B cell (primary cell): Measurements from ENCODE around the gene GKAP1. TPM values are rescaled to one million over a fixed set of nuclear protein-coding genes. Genes with fewer than 3 reads are reported as not detected.

Experiments
- ATAC-seq: fragments of 200-7000 bp; cut with Tn5 transposase; one replicate; pipeline ENCODE4 v1.10.0; 2021; ENCODE audit warnings: low read depth, mild to moderate bottlenecking, moderate number of reproducible peaks, moderate library complexity
- CTCF ChIA-PET: fragments of 350-600 bp; sonication (Branson Sonifier 250); formaldehyde crosslinking; loops from one replicate; lab custom pipeline; 2021; ENCODE audit warnings: antibody characterized with exemption, inconsistent platforms; lab: Charles Lee
- POLR2A ChIA-PET: fragments of 350-600 bp; sonication (Branson Sonifier 250); formaldehyde crosslinking; loops from one replicate; lab custom pipeline; 2021; ENCODE audit warnings: antibody characterized with exemption; lab: Charles Lee
- DNase-seq: peaks from one replicate; pipeline ENCODE4 v3.0.0; 2013
- H2AFZ ChIP-seq: 2 replicates; pipeline ENCODE4 v1.6.1; 2012; ENCODE audit warnings: mild to moderate bottlenecking, low read depth, low read length; ENCODE audit not compliant: insufficient read depth, poor library complexity, severe bottlenecking
- H3K27ac ChIP-seq, 2 donors: 1 replicate in 1 of 2; 2 replicates in 1 of 2; pipeline ENCODE4 v1.5.1; 2012 to 2013; ENCODE audit warnings: low read length in 2 of 2, mild to moderate bottlenecking in 2 of 2, moderate library complexity in 1 of 2
- H3K27me3 ChIP-seq, 4 experiments: fragments of 200-600 bp in 1 of 4; sonication (generic) in 1 of 4; replicated peaks in 1 of 4; 1 replicate in 2 of 4; 2 replicates in 2 of 4; pipeline versions ENCODE4 v1.6.1 to v1.7.0; 2013 to 2016; ENCODE audit warnings: low read length in 3 of 4, mild to moderate bottlenecking in 2 of 4, mixed read lengths in 1 of 4, moderate library complexity in 1 of 4; ENCODE audit not compliant: insufficient read depth in 4 of 4, control insufficient read depth in 3 of 4; ENCODE audit errors: control extremely low read depth in 1 of 4
- H3K36me3 ChIP-seq, 2 experiments: replicated peaks in 1 of 2; 1 replicate in 1 of 2; 2 replicates in 1 of 2; pipeline versions ENCODE4 v1.6.1 to v1.7.1; 2013; ENCODE audit warnings: low read length in 1 of 2; ENCODE audit not compliant: insufficient read depth in 2 of 2, control insufficient read depth in 1 of 2; ENCODE audit errors: control extremely low read depth in 1 of 2, extremely low read depth in 1 of 2
- H3K4me1 ChIP-seq, 2 donors: fragments of 200-600 bp in 1 of 2; sonication (generic) in 1 of 2; 1 replicate in 1 of 2; 2 replicates in 1 of 2; pipeline versions ENCODE4 v1.5.1 to v1.6.1; 2013 to 2017; ENCODE audit warnings: low read length in 2 of 2; ENCODE audit not compliant: control insufficient read depth in 2 of 2, insufficient read depth in 2 of 2
- H3K4me2 ChIP-seq: replicated peaks from 2 replicates; pipeline ENCODE3; 2012; ENCODE audit warnings: mild to moderate bottlenecking, low read depth, low read length; ENCODE audit not compliant: poor library complexity, severe bottlenecking
- H3K4me3 ChIP-seq, 5 experiments: fragments of 200-600 bp in 1 of 5; sonication (generic) in 1 of 5; 1 replicate in 3 of 5; 2 replicates in 2 of 5; pipeline versions ENCODE4 v1.5.1 to v1.7.0; 2011 to 2016; ENCODE audit warnings: low read length in 4 of 5, mild to moderate bottlenecking in 4 of 5, low read depth in 2 of 5, control low read depth in 1 of 5, moderate library complexity in 1 of 5; ENCODE audit not compliant: insufficient read depth in 1 of 5; ENCODE audit errors: control extremely low read depth in 1 of 5, extremely low read depth in 1 of 5
- H3K79me2 ChIP-seq: fragments of 200-600 bp; sonication (generic); one replicate; pipeline ENCODE4 v1.6.0; 2016; ENCODE audit warnings: low read length; ENCODE audit not compliant: control insufficient read depth, insufficient read depth
- H3K9ac ChIP-seq: fragments of 200-600 bp; sonication (generic); 2 replicates; pipeline ENCODE4 v1.6.1; 2017; ENCODE audit warnings: mild to moderate bottlenecking, low read length, moderate library complexity
- H3K9me3 ChIP-seq, 3 donors: one replicate each; pipeline versions ENCODE4 v1.6.1 to v1.7.1; 2013; ENCODE audit warnings: low read length in 2 of 3; ENCODE audit not compliant: control insufficient read depth in 2 of 3, insufficient read depth in 1 of 3; ENCODE audit errors: control extremely low read depth in 1 of 3
- H4K20me1 ChIP-seq: 2 replicates; pipeline ENCODE4 v1.6.0; 2012; ENCODE audit warnings: mild to moderate bottlenecking, low read length; ENCODE audit not compliant: insufficient read depth, control insufficient read depth, poor library complexity, severe bottlenecking
- H3K27ac Mint-ChIP-seq: one replicate; pipeline ENCODE4 v1.8.0; 2021; ENCODE audit warnings: mixed read lengths
- H3K27me3 Mint-ChIP-seq: one replicate; pipeline ENCODE4 v1.8.0; 2021; ENCODE audit warnings: mixed read lengths
- H3K4me1 Mint-ChIP-seq: one replicate; pipeline ENCODE4 v1.8.0; 2021; ENCODE audit warnings: mixed read lengths
- H3K4me3 Mint-ChIP-seq: one replicate; pipeline ENCODE4 v1.8.0; 2021; ENCODE audit warnings: mixed read lengths
- H3K9me3 Mint-ChIP-seq: one replicate; pipeline ENCODE4 v1.8.0; 2022; ENCODE audit warnings: mixed read lengths; ENCODE audit not compliant: insufficient read depth
- CTCF ChIP-seq: fragments of 200-600 bp; IDR thresholded peaks from one replicate; pipeline ENCODE4 v1.8.0; 2022; ENCODE audit warnings: antibody characterized with exemption, mild to moderate bottlenecking
- EZH2 ChIP-seq: IDR thresholded peaks from 2 replicates; pipeline ENCODE4 v1.6.1; 2012; ENCODE audit warnings: borderline replicate concordance, low read depth, mild to moderate bottlenecking, moderate library complexity, low read length; ENCODE audit not compliant: insufficient read depth, poor library complexity, severe bottlenecking
- WGBS: methylation state at CpG from one replicate; pipeline ENCODE4 v1.1.5; 2013; ENCODE audit warnings: missing lambda C conversion rate; ENCODE audit not compliant: insufficient coverage; 5-methylcytosine and 5-hydroxymethylcytosine counted together
- intact Hi-C: fragments of 100-400 bp; cut with micrococcal nuclease; formaldehyde crosslinking; loops from one replicate; pipeline ENCODE4 v1.10.0; 2022
- polyA plus RNA-seq: library from polyadenylated mRNA; depleted of rRNA; stranded (reverse); fragments of >200 nt; gene quantifications from 2 replicates; pipeline ENCODE4 v1.2.3, GENCODE V29; 2012
- total RNA-seq, 2 donors: library from RNA; stranded (reverse); fragments of 120-200 nt in 1 of 2; gene quantifications; 1 replicate in 1 of 2; 2 replicates in 1 of 2; pipeline versions ENCODE4 v1.2.3 to v1.2.4, GENCODE V29; 2013 to 2022

The GKAP1 gene
- total and polyA plus RNA-seq, 2 donors (not counting 1 experiment from before 2014, with no cell fraction given), result 2.7 to 23.1 TPM

GRCh38 chr9:83708515-83709158 is 108.9 kb downstream of the GKAP1 start:
- H3K4me3 Mint-ChIP-seq, result peak overlapping the region; percentile 93
- POLR2A ChIA-PET, result interaction anchor here (0.8 to 2.5 kb wide), 5 partner anchors 21 to 272 kb away, joined by 3 to 17 read pairs (median 12); partner anchors contain the start of genes HNRNPK, IDNK, KIF27 and RMI1
- peaks cover 41% of the 10 kb centered on the region for H3K4me1 Mint-ChIP-seq
- Histone ChIP-seq H3K9ac (peak overlapping the region; percentile 81), H3K79me2 (peaks cover 36% of the 10 kb centered on the region), H3K4me3 (peak overlapping the region; percentile 75 to 95 (median 87)), H4K20me1 (peaks cover 16% of the 10 kb centered on the region), H3K4me2 (peak overlapping the region; percentile 76), H3K27ac (peak overlapping the region; percentile 95 to 96), H3K9me3 (peaks cover 0 to 4% (median 0%) of the 10 kb centered on the region in 3 donors), H3K27me3 (no peaks in the 10 kb centered on the region), H2AFZ (peak overlapping the region; percentile 85), H3K36me3 (no peaks in the 10 kb centered on the region), H3K4me1 (peaks cover 20% of the 10 kb centered on the region in 2 donors)
- H3K27ac Mint-ChIP-seq, result peak overlapping the region; percentile 95
- CTCF ChIA-PET, result interaction anchor here (0.6 to 1.7 kb wide), 8 partner anchors 11 to 374 kb away, joined by 3 to 6 read pairs (median 4); no protein-coding TSS in a partner anchor
- TF ChIP-seq EZH2 (no peak), CTCF (peak; percentile 34)
- peaks cover 2% of the 10 kb centered on the region for H3K9me3 Mint-ChIP-seq
- no peaks in the 10 kb centered on the region for H3K27me3 Mint-ChIP-seq
- intact Hi-C loops, result loop anchor here (1.0 to 5.0 kb wide), 6 partner anchors 36 to 272 kb away; partner anchors contain the start of genes GKAP1, HNRNPK, IDNK and KIF27
- DNase-seq (no peak), ATAC-seq (peak; percentile 51)
- 6% methylated on average over 14 of the region's 20 CpGs for WGBS
